Measurements from ENCODE around the gene SREBF2. TPM values are rescaled to one million over a fixed set of nuclear protein-coding genes. Genes with fewer than 3 reads are reported as not detected.
A peak's percentile ranks its signal among the peaks of the same experiment; 100 is the strongest.

The SREBF2 gene
- total and polyA plus RNA-seq, 9 of the 15 experiments (the other 6 are each of a cell fraction or from before 2014, with no cell fraction given) = 1.1 to 84.2 (median 26.9) TPM

GRCh38 chr22:41906822-41907221, 73.9 kb downstream of the SREBF2 start:
- TSS peak; percentile 64 for BruUV-seq (replicated peaks)
- Histone ChIP-seq H4K20me1 (replicated peaks; ENCODE audit: control insufficient read depth, insufficient read depth, low read length) (0 out of 2 replicates have a peak, but pooled peaks cover 7% of the 10 kb centered on the region), H3K27me3 (ENCODE audit: control insufficient read depth in 2 of 2, insufficient read depth in 2 of 2, low read length in 2 of 2) (no peaks in the 10 kb centered on the region), H3K79me2 (ENCODE audit: control insufficient read depth, insufficient read depth, low read length) (no peaks in the 10 kb centered on the region), H3K9me1 (ENCODE audit: control insufficient read depth, insufficient read depth, low read length) (no peaks in the 10 kb centered on the region), H3K4me2 (ENCODE audit: insufficient read depth, low read length) (no peak overlapping the region), H3K36me3 (ENCODE audit: control insufficient read depth, insufficient read depth, low read length) (peaks cover 49% of the 10 kb centered on the region; the same call in 2 of the 3 replicates), H3K27ac (ENCODE audit: extremely low read depth, low read depth, low read length) (no peak overlapping the region), H3K4me3 (no peak overlapping the region), H3K4me1 (replicated peaks in 1 of 2; ENCODE audit: control insufficient read depth in 2 of 2, insufficient read depth in 2 of 2, low read length in 2 of 2) (peaks cover 0 to 14% of the 10 kb centered on the region in 2 experiments; a peak in 1 of 5 replicates), H3K9ac (ENCODE audit: insufficient read depth in 1 of 2, low read depth in 2 of 2, low read length in 2 of 2) (no peak overlapping the region), H2AFZ (ENCODE audit: low read depth, low read length) (no peak overlapping the region), H3K9me3 (replicated peaks; ENCODE audit: control insufficient read depth, insufficient read depth, low read depth, low read length) (no peaks in the 10 kb centered on the region)
- TF ChIP-seq BRCA1 (IDR thresholded peaks at IDR 0.05) (no peak), BRCA1 (CRISPR knock-in tag; IDR thresholded peaks at IDR 0.05) (no peak), NFYB (IDR thresholded peaks at IDR 0.05; ENCODE audit: extremely low read depth, insufficient read length) (no peak), HMGN3 (IDR thresholded peaks at IDR 0.05; ENCODE audit: borderline replicate concordance, extremely low read depth, insufficient read length, low read depth, low read length) (peak; percentile 7), RBM25 (IDR thresholded peaks at IDR 0.05; ENCODE audit: low read depth, low read length, severe bottlenecking) (no peak), KDM5B (IDR thresholded peaks at IDR 0.05; ENCODE audit: insufficient replicate concordance, low read depth, low read length) (no peak), HES1 (IDR thresholded peaks at IDR 0.05; ENCODE audit: low read depth) (no peak), SRSF7 (optimal IDR thresholded peaks at IDR 0.05; ENCODE audit: low read depth, low read length) (no peak), MYC (IDR thresholded peaks at IDR 0.05; ENCODE audit: low read depth, low read length) (no peak), MYC (CRISPR knock-in tag; IDR thresholded peaks at IDR 0.05; ENCODE audit: borderline replicate concordance, low read depth) (no peak), POLR2G (IDR thresholded peaks at IDR 0.05; ENCODE audit: low read depth, low read length) (0 out of 2 replicates have a peak, but pooled peaks have one; percentile 17)
- in situ Hi-C loops (cut with MboI) = no loop called here
- WGBS (ENCODE audit: insufficient coverage, low coverage, missing lambda C conversion rate) = 81% methylated on average over 3 of the region's 5 CpGs
- CTCF ChIA-PET (ENCODE audit: low intra/inter-chr PET ratio) = no interaction called here
- FAIRE-seq = no peak
- no peak; the same call in 2 of the 3 replicates for ATAC-seq
- intact Hi-C loops (cut with micrococcal nuclease) = no loop called here
- no peak for DNase-seq (ENCODE audit: extremely low read depth in 1 of 4, low spot score in 3 of 4)
- POLR2A ChIA-PET = interaction anchor here (1.1 to 1.5 kb wide), 2 partner anchors 12 to 32 kb away, joined by 3 to 5 read pairs; no protein-coding TSS in a partner anchor
